GM06990 (cell line): ENCODE measurements around the gene GABRB1.

Source experiments
- DNase-seq: peaks from one replicate; pipeline ENCODE4 v3.0.0-alpha.2; 2011; ENCODE audit not compliant: insufficient read length; ENCODE audit errors: extremely low read depth
- H3K27me3 ChIP-seq: replicated peaks from 2 replicates; pipeline ENCODE4 v1.6.0; 2011; ENCODE audit warnings: low read length; ENCODE audit not compliant: control insufficient read depth, insufficient read depth
- H3K36me3 ChIP-seq: 2 replicates; pipeline ENCODE4 v1.5.1; 2011; ENCODE audit warnings: low read length; ENCODE audit not compliant: control insufficient read depth, insufficient read depth
- H3K4me3 ChIP-seq: replicated peaks from 2 replicates; pipeline ENCODE4 v1.5.1; 2011; ENCODE audit warnings: low read depth, mild to moderate bottlenecking, control low read depth, low read length
- CTCF ChIP-seq: IDR thresholded peaks from 2 replicates; pipeline ENCODE4 v1.5.1; 2011; ENCODE audit warnings: low read length, control low read depth, mild to moderate bottlenecking, inconsistent platforms; ENCODE audit not compliant: insufficient read depth, poor library complexity, severe bottlenecking

GABRB1 gene

GRCh38 chr4:47468706-47469365 is 437.5 kb downstream of the GABRB1 start:
- Histone ChIP-seq H3K27me3 (no peaks in the 10 kb centered on the region), H3K36me3 (no peaks in the 10 kb centered on the region), H3K4me3 (no peak overlapping the region)
- no peak for DNase-seq
- no peak for TF ChIP-seq CTCF

GRCh38 chr4:47469951-47470350 is 438.6 kb downstream of the GABRB1 start:
- no peak for TF ChIP-seq CTCF
- no peak overlapping the region for H3K4me3 ChIP-seq
- no peak for DNase-seq
- no peaks in the 10 kb centered on the region for H3K27me3 ChIP-seq
- H3K36me3 ChIP-seq, result no peaks in the 10 kb centered on the region

DNA sequence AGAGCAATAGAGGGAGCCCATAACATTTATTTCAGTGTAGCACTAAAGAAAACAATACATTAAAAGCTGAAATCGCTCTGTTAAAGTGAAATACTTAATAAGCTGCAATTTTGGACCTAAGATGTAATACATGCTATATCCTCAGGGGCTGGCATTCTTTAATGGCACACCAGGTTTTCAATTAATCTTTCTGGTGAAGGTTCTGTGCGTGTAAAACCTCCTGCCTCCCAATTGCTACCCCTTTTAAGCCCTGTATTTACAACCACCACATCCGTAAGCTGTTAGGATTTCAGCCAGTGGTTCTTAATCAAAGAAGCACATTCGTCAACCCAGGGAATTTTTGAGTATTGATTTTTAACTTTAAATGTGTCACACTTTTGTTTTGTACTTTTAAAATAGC is 439.7 kb downstream of the GABRB1 start:
- no peak for TF ChIP-seq CTCF

DNA sequence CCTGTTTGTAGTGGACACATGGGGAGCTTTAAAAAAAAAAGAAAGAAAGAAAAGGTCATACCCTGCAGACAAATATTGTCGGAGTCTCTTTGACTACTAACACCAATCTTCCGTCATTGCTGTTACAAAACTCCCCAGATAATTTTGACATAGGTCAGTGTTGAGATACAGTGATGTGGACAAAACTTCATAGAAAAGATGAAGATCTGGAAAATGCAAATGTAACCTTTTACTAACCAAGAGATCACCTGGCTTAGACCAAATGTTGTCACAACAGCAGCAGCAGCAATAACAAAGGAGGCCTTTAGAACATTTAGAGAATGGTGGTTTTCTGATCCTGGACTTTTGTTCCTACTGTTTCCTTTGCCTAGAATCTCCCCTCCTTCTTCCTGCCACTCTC is 440.2 kb downstream of the GABRB1 start:
- DNase-seq, result no peak
- no peaks in the 10 kb centered on the region for H3K27me3 ChIP-seq
- no peak for TF ChIP-seq CTCF
- H3K4me3 ChIP-seq, result no peak overlapping the region
- H3K36me3 ChIP-seq, result no peaks in the 10 kb centered on the region

More for the DNA sequence above, 439.7 kb downstream of the GABRB1 start:
- Histone ChIP-seq H3K27me3 (no peaks in the 10 kb centered on the region), H3K4me3 (no peak overlapping the region), H3K36me3 (no peaks in the 10 kb centered on the region)
- DNase-seq, result no peak

DNA sequence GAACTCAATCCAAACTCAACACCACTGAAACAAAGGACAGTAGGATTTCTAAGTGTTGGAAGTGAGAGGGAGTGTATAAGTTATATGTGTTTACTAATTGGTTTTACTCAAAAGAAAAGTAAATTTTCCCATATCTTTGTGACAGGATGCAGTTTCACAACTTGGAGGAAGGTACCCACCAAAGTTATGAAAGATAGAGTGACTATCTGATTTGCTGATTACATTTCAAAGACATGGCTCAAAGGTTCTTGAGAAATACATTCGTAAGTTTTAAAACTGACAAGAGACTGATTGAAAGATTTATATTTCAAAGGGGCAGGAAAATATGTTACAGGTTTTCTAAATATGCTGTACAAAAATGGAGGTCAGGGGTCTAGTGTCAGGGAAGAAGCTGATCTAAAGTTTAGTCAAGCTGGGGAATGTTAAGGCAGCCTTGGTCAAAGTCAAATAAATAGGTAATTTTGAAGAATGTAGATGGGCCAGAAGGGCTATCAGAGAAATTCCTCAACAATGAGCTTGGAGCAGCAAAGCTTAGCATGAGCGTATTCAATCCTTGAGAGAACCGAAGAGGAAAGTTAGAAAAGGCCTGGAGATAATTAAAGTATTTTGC is 441.9 kb downstream of the GABRB1 start:
- H3K36me3 ChIP-seq, result no peaks in the 10 kb centered on the region
- no peak overlapping the region for H3K4me3 ChIP-seq
- no peak for DNase-seq
- no peaks in the 10 kb centered on the region for H3K27me3 ChIP-seq
- TF ChIP-seq CTCF, result no peak
